Calu3 (cell line): ENCODE data around the gene PPP1R14C. TPM values are rescaled to one million over a fixed set of nuclear protein-coding genes. Genes with fewer than 3 reads are reported as not detected.

Source experiments
- BruUV-seq: library from RNA; stranded (reverse); fragments of 400-500 nt; replicated peaks from 2 replicates; lab custom pipeline; 2021; lab: Mats Ljungman, UMichigan
- CTCF ChIA-PET: fragments of 300-600 bp; sonication (Branson Sonifier 250); formaldehyde crosslinking; loops from one replicate; lab custom pipeline; 2022; ENCODE audit warnings: antibody characterized with exemption; lab: Charles Lee
- DNase-seq: peaks from one replicate; pipeline ENCODE4 v3.0.0; 2022
- H3K27ac Mint-ChIP-seq: one replicate; pipeline ENCODE4 v1.8.0; 2022; ENCODE audit warnings: mixed read lengths; ENCODE audit not compliant: unreplicated experiment
- H3K27me3 Mint-ChIP-seq: one replicate; pipeline ENCODE4 v1.8.0; 2022; ENCODE audit warnings: mixed read lengths; ENCODE audit not compliant: unreplicated experiment
- H3K36me3 Mint-ChIP-seq: one replicate; pipeline ENCODE4 v1.8.0; 2022; ENCODE audit warnings: mild to moderate bottlenecking, moderate library complexity, mixed read lengths; ENCODE audit not compliant: insufficient read depth, unreplicated experiment
- H3K4me1 Mint-ChIP-seq: one replicate; pipeline ENCODE4 v1.8.0; 2022; ENCODE audit warnings: mild to moderate bottlenecking, low read depth, mixed read lengths; ENCODE audit not compliant: unreplicated experiment
- H3K4me3 Mint-ChIP-seq: one replicate; pipeline ENCODE4 v1.8.0; 2022; ENCODE audit warnings: mild to moderate bottlenecking, low read depth, moderate library complexity, mixed read lengths; ENCODE audit not compliant: unreplicated experiment
- H3K9me3 Mint-ChIP-seq: one replicate; pipeline ENCODE4 v1.8.0; 2022; ENCODE audit warnings: low read depth, mixed read lengths; ENCODE audit not compliant: unreplicated experiment
- intact Hi-C: fragments of 100-400 bp; cut with micrococcal nuclease; formaldehyde crosslinking; loops from one replicate; pipeline ENCODE4 v1.10.0; 2022; ENCODE audit not compliant: unreplicated experiment
- total RNA-seq: library from RNA; stranded (reverse); gene quantifications from 2 replicates; pipeline ENCODE4 v1.2.3, GENCODE V29; 2022
- TF ChIP-seq, protein P1 (sequence below): fragments of 200-600 bp; IDR thresholded peaks from one replicate; pipeline ENCODE4 v1.8.0; 2022; ENCODE audit warnings: antibody characterized with exemption; ENCODE audit not compliant: unreplicated experiment

Gene PPP1R14C
- total RNA-seq, 1 experiment from 2014 or later: 3.6 TPM

DNA sequence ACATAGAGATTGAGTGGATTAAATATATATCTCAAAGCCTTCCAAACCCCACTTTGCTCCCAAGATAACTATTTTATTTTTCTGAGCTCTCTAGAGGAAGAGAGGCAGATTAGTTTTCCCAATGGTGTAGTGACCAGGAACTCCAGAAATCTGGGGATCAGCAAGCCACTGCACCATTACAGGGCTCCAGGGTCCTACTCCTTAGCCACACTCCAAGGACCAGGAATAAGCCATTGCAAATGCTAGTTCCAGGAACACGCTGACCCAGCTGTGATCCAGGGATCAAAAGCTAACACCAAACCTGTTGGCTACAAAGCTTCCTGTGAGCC, 128.3 kb downstream of the PPP1R14C start:
- no peaks in the 10 kb centered on the region for H3K9me3 Mint-ChIP-seq
- no peaks in the 10 kb centered on the region for H3K27me3 Mint-ChIP-seq
- CTCF ChIA-PET: no interaction called here
- TF ChIP-seq, protein P1, sequence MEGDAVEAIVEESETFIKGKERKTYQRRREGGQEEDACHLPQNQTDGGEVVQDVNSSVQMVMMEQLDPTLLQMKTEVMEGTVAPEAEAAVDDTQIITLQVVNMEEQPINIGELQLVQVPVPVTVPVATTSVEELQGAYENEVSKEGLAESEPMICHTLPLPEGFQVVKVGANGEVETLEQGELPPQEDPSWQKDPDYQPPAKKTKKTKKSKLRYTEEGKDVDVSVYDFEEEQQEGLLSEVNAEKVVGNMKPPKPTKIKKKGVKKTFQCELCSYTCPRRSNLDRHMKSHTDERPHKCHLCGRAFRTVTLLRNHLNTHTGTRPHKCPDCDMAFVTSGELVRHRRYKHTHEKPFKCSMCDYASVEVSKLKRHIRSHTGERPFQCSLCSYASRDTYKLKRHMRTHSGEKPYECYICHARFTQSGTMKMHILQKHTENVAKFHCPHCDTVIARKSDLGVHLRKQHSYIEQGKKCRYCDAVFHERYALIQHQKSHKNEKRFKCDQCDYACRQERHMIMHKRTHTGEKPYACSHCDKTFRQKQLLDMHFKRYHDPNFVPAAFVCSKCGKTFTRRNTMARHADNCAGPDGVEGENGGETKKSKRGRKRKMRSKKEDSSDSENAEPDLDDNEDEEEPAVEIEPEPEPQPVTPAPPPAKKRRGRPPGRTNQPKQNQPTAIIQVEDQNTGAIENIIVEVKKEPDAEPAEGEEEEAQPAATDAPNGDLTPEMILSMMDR: no peak
- DNase-seq: no peak
- H3K36me3 Mint-ChIP-seq: no peaks in the 10 kb centered on the region
- intact Hi-C loops: no loop called here
- H3K27ac Mint-ChIP-seq: no peak overlapping the region
- no TSS peak for BruUV-seq
- peaks cover 23% of the 10 kb centered on the region for H3K4me1 Mint-ChIP-seq
- no peak overlapping the region for H3K4me3 Mint-ChIP-seq

DNA sequence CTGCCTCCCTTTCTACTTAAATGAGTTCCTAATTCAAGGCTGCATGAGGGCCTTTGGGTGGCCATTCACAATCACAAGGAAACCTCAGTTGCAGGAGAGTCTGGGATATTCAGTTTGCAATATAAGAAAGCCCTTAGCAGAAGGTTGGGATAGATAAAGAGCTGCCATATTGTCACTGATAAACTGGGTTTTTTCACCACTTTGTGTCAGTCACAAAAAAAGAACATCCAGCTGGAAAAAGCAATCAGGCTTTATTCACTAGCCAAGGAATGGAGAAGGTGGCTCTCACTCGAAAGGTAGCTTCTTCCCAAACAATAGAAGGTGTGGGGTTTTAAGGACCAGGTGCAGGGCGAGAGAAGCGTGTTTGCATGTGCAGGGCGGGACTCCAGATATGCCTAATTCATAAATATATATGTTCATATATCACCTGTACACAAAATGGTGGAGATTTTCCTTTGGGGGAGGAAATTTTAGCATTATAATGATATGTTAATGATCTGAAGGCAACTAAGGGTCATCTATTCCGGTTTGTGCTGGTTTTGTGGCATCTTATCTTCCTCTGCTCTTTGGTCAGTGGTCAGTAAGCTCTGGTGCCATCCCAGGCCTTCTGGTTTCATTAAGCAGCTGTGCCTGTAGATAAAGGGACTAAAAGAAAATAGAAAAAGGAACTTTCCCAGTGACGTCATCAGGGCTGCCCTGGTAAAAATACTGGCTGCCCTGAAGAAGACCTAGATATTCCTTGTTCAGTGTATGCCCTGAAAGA, 128.8 kb downstream of the PPP1R14C start:
- intact Hi-C loops: no loop called here
- BruUV-seq: no TSS peak
- H3K4me3 Mint-ChIP-seq: no peak overlapping the region
- H3K9me3 Mint-ChIP-seq: no peaks in the 10 kb centered on the region
- TF ChIP-seq, protein P1: no peak
- H3K4me1 Mint-ChIP-seq: peaks cover 23% of the 10 kb centered on the region
- no peaks in the 10 kb centered on the region for H3K27me3 Mint-ChIP-seq
- no peaks in the 10 kb centered on the region for H3K36me3 Mint-ChIP-seq
- DNase-seq: no peak
- no peak overlapping the region for H3K27ac Mint-ChIP-seq
- CTCF ChIA-PET: no interaction called here

DNA sequence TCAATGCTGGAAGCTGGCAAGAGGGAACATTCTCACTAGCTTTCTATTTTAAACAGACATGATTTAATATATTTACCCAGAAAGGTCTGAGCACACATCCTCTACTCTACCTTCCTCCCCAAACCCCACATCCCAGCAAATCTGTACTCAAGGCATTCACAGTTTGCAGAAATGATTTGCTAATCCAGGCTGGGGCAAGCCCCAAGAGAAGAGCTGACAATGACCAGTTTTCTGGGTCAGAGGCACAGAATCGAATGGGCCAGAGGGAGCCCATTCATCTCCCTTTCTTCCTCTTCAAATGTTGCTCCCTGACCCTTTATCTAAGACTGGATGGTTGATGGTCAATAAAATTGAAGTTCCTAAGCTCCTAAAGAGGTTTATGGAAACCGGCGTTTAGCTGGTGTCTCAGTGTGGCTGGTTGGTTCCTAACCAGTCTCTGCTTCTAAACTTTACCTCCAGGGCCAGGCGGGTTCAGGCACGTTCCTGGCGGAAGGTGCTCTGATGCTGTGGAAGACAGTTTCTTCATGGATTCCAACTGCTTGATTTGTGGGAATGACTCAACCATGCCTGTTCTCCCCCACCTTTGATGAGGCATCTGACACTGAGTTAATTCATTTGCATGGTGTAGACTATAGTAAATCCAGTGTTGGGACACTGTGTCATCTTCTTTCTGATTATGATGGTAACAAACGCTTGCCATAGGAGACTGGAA, 129.6 kb downstream of the PPP1R14C start:
- no TSS peak for BruUV-seq
- TF ChIP-seq, protein P1: no peak
- no peak for DNase-seq
- Mint-ChIP-seq H3K4me3 (no peak overlapping the region), H3K4me1 (peaks cover 23% of the 10 kb centered on the region), H3K9me3 (no peaks in the 10 kb centered on the region), H3K36me3 (no peaks in the 10 kb centered on the region), H3K27ac (no peak overlapping the region), H3K27me3 (no peaks in the 10 kb centered on the region)
- CTCF ChIA-PET: no interaction called here
- intact Hi-C loops: no loop called here

DNA sequence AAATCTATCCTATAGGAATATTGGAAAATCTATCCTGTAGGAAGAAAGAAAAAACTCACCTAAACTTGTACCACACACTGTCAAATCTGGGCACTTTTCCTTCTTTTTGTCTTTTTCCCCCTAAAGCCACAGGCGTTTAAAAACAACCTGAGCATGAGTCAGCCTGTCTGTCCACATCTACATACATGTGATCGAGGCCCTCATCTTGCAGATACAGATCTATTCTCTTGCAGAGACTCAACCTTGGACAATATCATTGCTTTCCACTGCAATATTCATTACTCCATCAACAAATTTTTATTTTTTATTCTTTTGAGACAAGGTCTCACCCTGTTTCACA, 130.1 kb downstream of the PPP1R14C start:
- Mint-ChIP-seq H3K27me3 (no peaks in the 10 kb centered on the region), H3K4me1 (peaks cover 23% of the 10 kb centered on the region), H3K36me3 (no peaks in the 10 kb centered on the region), H3K4me3 (no peak overlapping the region), H3K27ac (no peak overlapping the region), H3K9me3 (no peaks in the 10 kb centered on the region)
- no peak for DNase-seq
- intact Hi-C loops: no loop called here
- TF ChIP-seq, protein P1: no peak
- BruUV-seq: no TSS peak
- CTCF ChIA-PET: no interaction called here
